ENCODE results near the gene FAM83E.

Gene FAM83E

DNA sequence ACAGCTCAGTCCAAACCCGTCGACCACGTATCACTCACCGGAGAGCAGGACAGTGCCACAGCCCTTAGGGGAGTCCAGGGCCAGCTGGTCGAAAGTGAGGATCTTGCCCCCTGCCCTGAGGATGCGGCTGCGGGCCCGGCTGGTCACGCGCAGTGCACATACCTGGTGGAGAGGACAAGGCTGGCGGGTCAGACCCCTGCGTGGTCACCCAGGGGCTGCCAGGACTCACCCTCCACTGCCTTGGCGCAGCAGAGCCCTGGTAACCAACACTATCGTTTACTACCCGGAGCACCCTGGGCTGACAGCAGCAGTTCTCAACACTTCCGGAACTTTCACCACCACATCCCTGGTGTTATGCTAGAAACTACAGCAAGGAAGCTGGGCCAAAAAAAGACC is 1.2 kb upstream of the FAM83E start:
- in situ Hi-C loops (cut with HindIII; ENCODE audit: low sequenced_read_pairs), result no loop called here

GRCh38 chr19:48615231-48616040 is 560 bp upstream of the FAM83E start:
- in situ Hi-C loops (cut with HindIII; ENCODE audit: low sequenced_read_pairs), result no loop called here

- in situ Hi-C loops (cut with HindIII; ENCODE audit: low sequenced_read_pairs), result no loop called here
Observed at GRCh38 chr19:48613852-48614435, 932 bp downstream of the FAM83E start.

GRCh38 chr19:48613024-48613851 is 1.6 kb downstream of the FAM83E start:
- in situ Hi-C loops (cut with HindIII; ENCODE audit: low sequenced_read_pairs), result no loop called here

DNA sequence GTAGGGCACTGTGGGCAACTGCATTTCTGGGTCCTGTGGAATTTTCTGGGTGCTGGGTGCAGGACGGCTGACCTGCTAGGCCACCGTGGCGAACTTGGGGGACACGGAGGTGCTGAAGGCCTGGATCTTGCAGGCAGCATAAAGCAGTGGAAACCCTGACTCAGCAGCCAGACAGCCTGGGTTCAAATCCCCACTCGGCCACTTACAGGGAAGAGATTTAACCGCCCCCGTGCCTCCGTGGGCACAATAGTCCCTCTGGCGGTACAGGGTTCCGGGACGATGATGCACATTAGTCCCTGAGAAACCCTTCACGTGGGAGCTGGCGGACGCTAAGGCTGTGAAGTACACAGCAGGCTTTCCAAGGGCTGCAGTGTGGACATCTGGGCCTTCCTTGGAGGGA is 3.0 kb downstream of the FAM83E start:
- in situ Hi-C loops (cut with HindIII; ENCODE audit: low sequenced_read_pairs), result no loop called here

DNA sequence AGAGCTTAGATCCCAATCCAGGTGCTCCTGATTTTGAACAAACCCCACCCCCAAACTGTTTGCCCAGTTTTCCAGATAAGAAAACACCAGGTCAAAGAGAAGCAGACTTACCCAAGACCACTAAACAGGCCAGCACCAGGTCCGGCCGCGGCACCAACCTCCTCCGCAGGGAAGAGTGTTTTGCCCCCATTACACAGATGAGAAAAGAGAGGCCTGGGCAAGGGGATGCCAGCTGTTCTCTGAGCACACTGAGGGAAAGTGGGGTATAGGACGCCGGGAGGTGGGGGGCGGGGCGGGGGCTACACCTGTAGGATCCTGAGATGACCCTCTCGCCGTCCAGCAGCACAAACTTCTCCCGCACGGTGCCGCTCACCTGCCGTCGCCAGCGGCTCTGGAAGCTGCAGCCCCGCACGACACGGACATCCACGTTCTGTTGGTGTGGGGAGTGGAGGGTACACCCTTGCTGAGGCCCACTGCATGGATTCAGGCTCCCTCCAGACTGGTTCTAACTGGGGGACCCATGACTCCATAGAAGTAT is 5.2 kb downstream of the FAM83E start:
- in situ Hi-C loops (cut with HindIII; ENCODE audit: low sequenced_read_pairs), result no loop called here

DNA sequence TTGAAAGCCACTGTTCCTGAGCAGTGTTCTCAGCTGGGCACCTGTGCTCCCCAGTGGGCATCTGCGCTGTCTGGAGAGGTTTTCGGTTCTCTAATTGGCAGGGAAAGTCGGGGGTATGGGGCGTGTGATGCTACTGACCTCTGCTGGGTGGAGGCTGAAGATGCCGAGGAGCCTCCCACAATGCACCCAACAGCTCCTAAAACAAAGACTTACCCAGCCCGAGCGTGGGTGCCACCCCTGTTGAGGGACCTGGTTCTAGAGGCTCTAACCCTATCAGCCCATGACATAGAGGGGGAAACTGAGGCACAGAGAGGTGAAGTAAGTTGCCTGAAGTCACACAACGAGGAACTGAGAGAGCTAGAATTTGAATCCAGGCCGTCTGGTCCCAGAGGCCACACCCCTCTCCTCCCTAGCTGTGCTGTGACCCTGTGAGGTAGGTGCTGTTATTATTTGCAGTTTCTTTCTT is 6.0 kb downstream of the FAM83E start:
- in situ Hi-C loops (cut with HindIII; ENCODE audit: low sequenced_read_pairs), result no loop called here

GRCh38 chr19:48607359-48607755 is 7.5 kb downstream of the FAM83E start:
- in situ Hi-C loops (cut with HindIII; ENCODE audit: low sequenced_read_pairs), result no loop called here

DNA sequence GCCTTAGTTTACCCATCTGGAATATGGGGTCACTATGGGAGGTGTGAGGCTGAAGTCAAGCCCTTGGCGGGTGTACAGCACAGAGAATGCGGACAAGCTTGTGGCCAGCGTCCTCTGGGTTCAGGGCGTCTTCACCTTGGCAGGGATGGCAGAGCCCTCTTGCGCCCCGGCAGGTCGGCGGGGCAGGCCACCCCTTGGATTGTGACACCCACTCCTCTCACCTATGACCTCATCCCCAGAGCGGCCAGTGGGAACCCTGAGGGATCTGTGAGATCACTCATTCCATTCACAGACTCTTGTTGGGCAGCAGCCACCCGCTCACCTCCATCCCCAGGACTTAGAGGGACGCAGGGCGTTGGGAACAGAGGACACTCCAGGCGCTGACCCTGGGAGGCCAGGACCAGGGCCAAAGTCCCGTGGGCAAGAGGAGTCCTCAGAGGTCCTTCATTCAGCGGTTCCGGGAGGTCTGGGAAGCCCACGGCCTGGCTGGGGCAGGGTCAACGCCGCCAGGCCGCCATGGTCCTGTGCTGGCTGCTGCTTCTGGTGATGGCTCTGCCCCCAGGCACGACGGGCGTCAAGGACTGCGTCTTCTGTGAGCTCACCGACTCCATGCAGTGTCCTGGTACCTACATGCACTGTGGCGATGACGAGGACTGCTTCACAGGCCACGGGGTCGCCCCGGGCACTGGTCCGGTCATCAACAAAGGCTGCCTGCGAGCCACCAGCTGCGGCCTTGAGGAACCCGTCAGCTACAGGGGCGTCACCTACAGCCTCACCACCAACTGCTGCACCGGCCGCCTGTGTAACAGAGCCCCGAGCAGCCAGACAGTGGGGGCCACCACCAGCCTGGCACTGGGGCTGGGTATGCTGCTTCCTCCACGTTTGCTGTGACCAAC is 8.2 kb downstream of the FAM83E start, which contains the start of gene SPACA4:
TSS of gene SPACA4 (plus strand) at position 280 of the 896 bp plus-strand sequence. CDS start at position 517, 237 bp downstream.
- in situ Hi-C loops (cut with HindIII; ENCODE audit: low sequenced_read_pairs), result no loop called here

- in situ Hi-C loops (cut with HindIII; ENCODE audit: low sequenced_read_pairs), result no loop called here
Observed at GRCh38 chr19:48603850-48604249, 11.0 kb downstream of the FAM83E start.

DNA sequence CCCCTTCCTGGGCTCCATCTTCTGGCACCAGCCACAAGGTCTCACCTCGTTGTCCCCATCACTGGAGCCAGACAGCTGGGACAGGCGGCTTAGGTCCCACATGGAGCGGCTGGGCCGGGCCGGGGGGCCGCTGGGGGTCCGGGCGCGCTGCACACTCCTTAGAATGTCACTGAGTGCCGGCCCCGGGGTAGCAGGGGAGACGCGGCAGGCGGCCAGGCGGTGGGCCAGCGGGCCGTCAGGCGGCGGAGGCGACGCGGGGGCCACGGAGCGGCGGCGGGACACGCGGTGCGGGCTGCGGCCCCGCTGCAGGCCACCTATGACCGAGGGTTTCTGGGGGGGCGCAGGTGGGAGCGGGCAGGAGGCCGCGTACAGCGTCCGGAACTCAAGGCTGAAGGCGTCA is 11.4 kb downstream of the FAM83E start:
- in situ Hi-C loops (cut with HindIII; ENCODE audit: low sequenced_read_pairs), result no loop called here

DNA sequence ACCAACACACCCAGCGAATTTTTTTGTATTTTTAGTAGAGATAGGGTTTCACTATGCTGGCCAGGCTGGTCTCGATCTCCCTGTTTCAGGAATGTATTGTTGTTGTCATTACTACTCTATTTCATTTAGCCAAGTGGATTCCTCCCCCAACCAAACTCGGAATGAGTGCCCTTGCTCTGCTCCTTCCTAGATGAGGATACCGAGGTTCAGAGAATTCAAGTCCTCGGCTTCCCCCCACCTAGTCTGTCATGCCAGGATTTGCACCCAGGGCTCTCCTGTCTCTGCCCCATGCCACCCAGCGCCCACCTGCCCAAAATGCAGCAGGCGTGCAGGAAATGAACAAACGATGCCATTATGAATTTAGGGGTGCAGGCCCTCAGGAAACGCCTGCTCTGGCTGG is 11.9 kb downstream of the FAM83E start:
- in situ Hi-C loops (cut with HindIII; ENCODE audit: low sequenced_read_pairs), result no loop called here

GRCh38 chr19:48600679-48601417 is 14.0 kb downstream of the FAM83E start:
- in situ Hi-C loops (cut with HindIII; ENCODE audit: low sequenced_read_pairs), result no loop called here

DNA sequence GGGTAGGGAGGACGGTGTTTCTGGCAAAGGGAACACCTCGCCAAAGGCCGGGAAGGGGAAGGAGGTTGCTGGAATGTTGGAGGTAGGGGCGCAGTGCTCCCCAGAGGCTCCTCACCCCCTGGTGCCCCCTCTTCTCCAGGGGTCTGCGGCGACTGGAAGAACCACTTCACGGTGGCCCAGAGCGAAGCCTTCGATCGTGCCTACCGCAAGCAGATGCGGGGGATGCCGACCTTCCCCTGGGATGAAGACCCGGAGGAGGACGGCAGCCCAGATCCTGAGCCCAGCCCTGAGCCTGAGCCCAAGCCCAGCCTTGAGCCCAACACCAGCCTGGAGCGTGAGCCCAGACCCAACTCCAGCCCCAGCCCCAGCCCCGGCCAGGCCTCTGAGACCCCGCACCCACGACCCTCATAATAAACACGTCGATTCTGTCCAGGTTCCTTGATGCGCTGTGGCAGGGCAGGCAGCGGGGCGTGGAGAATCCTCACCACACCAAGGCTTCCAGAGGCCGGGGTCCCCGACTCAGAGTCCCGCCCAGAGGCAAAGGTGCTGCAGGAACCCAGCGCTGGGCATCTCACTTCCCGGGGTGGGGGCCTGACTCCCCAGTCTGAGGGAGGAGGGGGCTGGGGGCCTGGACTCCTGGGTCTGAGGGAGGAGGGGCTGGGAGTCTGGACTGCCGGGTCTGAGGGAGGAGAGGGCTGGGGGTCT is 15.7 kb downstream of the FAM83E start:
- in situ Hi-C loops (cut with HindIII; ENCODE audit: low sequenced_read_pairs), result no loop called here

GRCh38 chr19:48596679-48597465 is 18.0 kb downstream of the FAM83E start:
- in situ Hi-C loops (cut with HindIII; ENCODE audit: low sequenced_read_pairs), result no loop called here

DNA sequence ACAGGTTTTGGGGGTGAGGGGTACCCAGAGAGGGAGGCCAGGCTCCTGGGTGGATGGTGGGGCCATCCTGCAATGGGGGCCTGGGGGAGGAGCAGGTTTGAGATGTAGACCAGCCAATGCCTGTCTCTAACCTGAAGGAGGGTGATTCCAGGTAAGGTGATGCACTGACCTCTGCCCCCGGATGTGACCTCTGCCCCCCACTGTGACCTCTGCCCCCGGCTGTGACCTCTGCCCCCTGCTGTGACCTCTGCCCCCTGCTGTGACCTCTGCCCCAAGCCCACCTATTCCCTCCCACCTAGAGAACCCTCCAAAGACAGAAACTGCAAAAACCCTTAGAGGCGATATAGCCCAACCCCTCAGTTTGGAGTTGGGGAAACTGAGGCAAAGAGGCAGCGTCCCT is 18.6 kb downstream of the FAM83E start:
- in situ Hi-C loops (cut with HindIII; ENCODE audit: low sequenced_read_pairs), result no loop called here

GRCh38 chr19:48595833-48596232 is 19.0 kb downstream of the FAM83E start:
- in situ Hi-C loops (cut with HindIII; ENCODE audit: low sequenced_read_pairs), result no loop called here

DNA sequence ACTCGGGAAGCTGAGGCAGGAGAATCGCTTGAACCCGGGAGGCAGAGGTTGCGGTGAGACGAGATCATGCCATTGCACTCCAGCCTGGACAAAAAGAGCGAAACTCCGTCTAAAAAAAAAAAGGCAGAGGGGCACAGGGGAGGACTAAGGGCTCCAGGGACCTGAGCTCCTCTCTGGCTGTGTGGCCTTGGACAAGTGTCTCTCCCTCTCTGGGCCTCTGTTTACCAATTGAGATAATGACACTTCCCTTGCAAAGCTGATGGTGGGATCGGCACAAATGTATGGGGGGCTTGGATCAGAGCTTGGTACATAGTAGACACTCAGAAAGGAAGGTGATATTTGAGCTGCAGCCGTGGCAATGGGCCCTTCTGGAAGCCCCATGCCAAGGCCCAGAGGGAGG is 19.7 kb downstream of the FAM83E start:
- in situ Hi-C loops (cut with HindIII; ENCODE audit: low sequenced_read_pairs), result no loop called here

Measured in endothelial cell of hepatic sinusoid (primary cell).